HCT116 (cell line): ENCODE results near the gene LHFPL6. TPM values are rescaled to one million over a fixed set of nuclear protein-coding genes. Genes with fewer than 3 reads are reported as not detected.

Experiments used
- ATAC-seq: fragments of 200-7000 bp; cut with Tn5 transposase; 2 replicates; pipeline ENCODE4 v1.9.1; 2020; ENCODE audit warnings: mild to moderate bottlenecking, moderate library complexity
- BruUV-seq: library from RNA; stranded (reverse); fragments of 400-500 nt; replicated peaks from 2 replicates; lab custom pipeline; 2021; lab: Mats Ljungman, UMichigan
- CTCF ChIA-PET: fragments of 300-600 bp; sonication (Branson Sonifier 250); formaldehyde crosslinking; loops from one replicate; lab custom pipeline; 2021; ENCODE audit warnings: antibody characterized with exemption; lab: Charles Lee
- POLR2A ChIA-PET: fragments of 300-600, 350-600 bp; sonication (Branson Sonifier 250); formaldehyde crosslinking; loops from one replicate; lab custom pipeline; 2021; ENCODE audit warnings: antibody characterized with exemption; lab: Charles Lee
- RAD21 ChIA-PET, 2 experiments: fragments of 300-600 bp; sonication (Branson Sonifier 250); formaldehyde crosslinking; loops; one replicate each; lab custom pipeline; 2023; ENCODE audit warnings: low total read pairs in 2 of 2; ENCODE audit not compliant: uncharacterized antibody in 2 of 2, unreplicated experiment in 2 of 2, low non-redundant PET in 1 of 2; lab: Charles Lee
- DNase-seq: peaks from one replicate; pipeline ENCODE4 v3.0.0-alpha.2; 2010; ENCODE audit warnings: low read depth, low spot score
- H2AFZ ChIP-seq: fragments of 200-600 bp; shearing (Covaris generic), sonication (generic); 2 replicates; pipeline ENCODE4 v1.6.1; 2017; ENCODE audit warnings: low read depth, mixed run types, mixed read lengths, antibody characterized with exemption, low read length; ENCODE audit not compliant: poor library complexity, severe bottlenecking
- H3K27ac ChIP-seq: 2 replicates; pipeline ENCODE4 v1.5.1; 2012; ENCODE audit warnings: low read depth, low read length
- H3K27me3 ChIP-seq: fragments of 200-600 bp; sonication (generic); 2 replicates; pipeline ENCODE4 v1.6.1; 2016; ENCODE audit warnings: mixed run types, low read length, mixed read lengths; ENCODE audit not compliant: insufficient read depth
- H3K36me3 ChIP-seq, 2 experiments: fragments of 200-500 bp in 1 of 2; fragments of 200-600 bp in 1 of 2; sonication (Bioruptor generic) in 1 of 2; sonication (generic) in 1 of 2; 2 replicates each; pipeline versions ENCODE4 v1.5.1 to v1.6.1; 2014 to 2016; ENCODE audit warnings: low read length in 2 of 2, inconsistent platforms in 1 of 2, mixed read lengths in 1 of 2, mixed run types in 1 of 2; ENCODE audit not compliant: insufficient read depth in 2 of 2, control insufficient read depth in 1 of 2
- H3K4me1 ChIP-seq, 2 experiments: fragments of 200-600 bp in 1 of 2; sonication (generic) in 1 of 2; 2 replicates each; pipeline versions ENCODE4 v1.5.1 to v1.6.1; 2012 to 2017; ENCODE audit warnings: low read length in 2 of 2, inconsistent platforms in 1 of 2, mild to moderate bottlenecking in 1 of 2, mixed read lengths in 1 of 2, mixed run types in 1 of 2, moderate library complexity in 1 of 2; ENCODE audit not compliant: insufficient read depth in 2 of 2, control insufficient read depth in 1 of 2
- H3K4me2 ChIP-seq: fragments of 200-600 bp; sonication (generic); 2 replicates; pipeline ENCODE4 v1.6.1; 2017; ENCODE audit warnings: mixed run types, low read length, mixed read lengths
- H3K4me3 ChIP-seq, 2 experiments: fragments of 200-600 bp in 1 of 2; sonication (generic) in 1 of 2; replicated peaks in 1 of 2; 2 replicates each; pipeline ENCODE4 v1.5.1; 2011 to 2016; ENCODE audit warnings: low read length in 2 of 2, control low read depth in 1 of 2, low read depth in 1 of 2, mild to moderate bottlenecking in 1 of 2, mixed read lengths in 1 of 2, mixed run types in 1 of 2
- H3K79me2 ChIP-seq: fragments of 200-600 bp; sonication (generic); 2 replicates; pipeline ENCODE4 v1.6.1; 2017; ENCODE audit warnings: mild to moderate bottlenecking, mixed run types, low read length, moderate library complexity, mixed read lengths; ENCODE audit not compliant: insufficient read depth
- H3K9ac ChIP-seq: fragments of 200-600 bp; sonication (generic); 2 replicates; pipeline ENCODE4 v1.6.1; 2016; ENCODE audit warnings: low read length, mixed read lengths
- H3K9me2 ChIP-seq: fragments of 200-600 bp; sonication (generic), shearing (Covaris generic); 2 replicates; pipeline ENCODE4 v1.6.1; 2017; ENCODE audit warnings: mixed run types, mild to moderate bottlenecking, moderate library complexity; ENCODE audit not compliant: insufficient read depth
- H3K9me3 ChIP-seq, 2 experiments: fragments of 200-500 bp in 1 of 2; fragments of 200-600 bp in 1 of 2; sonication (Bioruptor generic) in 1 of 2; sonication (generic) in 1 of 2; 2 replicates each; pipeline ENCODE4 v1.6.1; 2014 to 2017; ENCODE audit warnings: low read length in 2 of 2, mixed read lengths in 2 of 2, inconsistent platforms in 1 of 2, low read depth in 1 of 2, mild to moderate bottlenecking in 1 of 2, mixed run types in 1 of 2, moderate library complexity in 1 of 2; ENCODE audit not compliant: control insufficient read depth in 1 of 2, insufficient read depth in 1 of 2
- H4K20me1 ChIP-seq: fragments of 200-600 bp; sonication (generic), shearing (Covaris generic); 2 replicates; pipeline ENCODE4 v1.6.1; 2017; ENCODE audit warnings: mixed run types, mild to moderate bottlenecking, moderate library complexity; ENCODE audit not compliant: insufficient read depth
- EGR1 ChIP-seq: IDR thresholded peaks from 2 replicates; pipeline ENCODE4 v1.6.1; 2012; ENCODE audit warnings: low read depth
- ELF1 ChIP-seq: IDR thresholded peaks from 2 replicates; pipeline ENCODE4 v1.6.1; 2012; ENCODE audit warnings: low read depth, borderline replicate concordance
- FOSL1 ChIP-seq: IDR thresholded peaks from 2 replicates; pipeline ENCODE4 v1.6.1; 2012; ENCODE audit warnings: low read depth
- JUND ChIP-seq: IDR thresholded peaks from 2 replicates; pipeline ENCODE4 v1.6.1; 2012
- MAX ChIP-seq: IDR thresholded peaks from 2 replicates; pipeline ENCODE4 v1.6.1; 2012
- POLR2A ChIP-seq: IDR thresholded peaks from 2 replicates; pipeline ENCODE4 v1.7.0; 2011; ENCODE audit warnings: borderline replicate concordance; ENCODE audit not compliant: insufficient read depth, insufficient read length; ENCODE audit errors: extremely low read depth
- RAD21 ChIP-seq: IDR thresholded peaks from 2 replicates; pipeline ENCODE4 v1.6.1; 2012; ENCODE audit warnings: low read depth, mild to moderate bottlenecking
- REST ChIP-seq: IDR thresholded peaks from 2 replicates; pipeline ENCODE4 v1.6.1; 2012; ENCODE audit warnings: low read depth
- SP1 ChIP-seq: IDR thresholded peaks from 2 replicates; pipeline ENCODE4 v1.6.1; 2012; ENCODE audit warnings: low read depth
- SRF ChIP-seq: IDR thresholded peaks from 2 replicates; pipeline ENCODE4 v1.6.1; 2012; ENCODE audit warnings: low read depth
- TCF7L2 ChIP-seq: IDR thresholded peaks from 2 replicates; pipeline ENCODE4 v1.7.0; 2011; ENCODE audit warnings: borderline replicate concordance, inconsistent platforms; ENCODE audit not compliant: insufficient read depth, insufficient read length; ENCODE audit errors: extremely low read depth
- YY1 ChIP-seq: IDR thresholded peaks from 2 replicates; pipeline ENCODE4 v1.6.1; 2011; ENCODE audit warnings: low read length, low read depth, moderate library complexity, mild to moderate bottlenecking; ENCODE audit not compliant: insufficient replicate concordance; ENCODE audit errors: extremely low read depth
- ZFX ChIP-seq: fragments of 450-650 bp; IDR thresholded peaks from 2 replicates; pipeline ENCODE4 v1.6.1; 2017
- ZNF274 ChIP-seq: fragments of 200-500 bp; sonication (Bioruptor generic); IDR thresholded peaks from 2 replicates; pipeline ENCODE4 v1.6.1; 2014; ENCODE audit warnings: mild to moderate bottlenecking, low read depth, low read length, inconsistent platforms
- intact Hi-C: fragments of 100-400 bp; cut with micrococcal nuclease; formaldehyde crosslinking; loops from 2 replicates; pipeline ENCODE4 v1.10.0; 2022
- total RNA-seq: library from RNA; stranded (reverse); gene quantifications from one replicate; pipeline ENCODE4 v1.2.1, GENCODE V29; 2021; ENCODE audit not compliant: unreplicated experiment
- TF ChIP-seq, protein P1 (sequence below), 3 experiments: fragments of 200-600 bp in 1 of 3; sonication (generic) in 1 of 3; IDR thresholded peaks in 2 of 3; conservative IDR thresholded peaks in 1 of 3; 2 replicates each; pipeline ENCODE4 v1.5.1; 2012 to 2017; ENCODE audit warnings: low read depth in 2 of 3, low read length in 2 of 3, antibody characterized with exemption in 1 of 3, borderline replicate concordance in 1 of 3, control low read depth in 1 of 3, mild to moderate bottlenecking in 1 of 3, mixed read lengths in 1 of 3, mixed run types in 1 of 3, moderate library complexity in 1 of 3; ENCODE audit not compliant: insufficient read depth in 1 of 3

LHFPL6 gene
- total RNA-seq, 1 experiment from 2014 or later, result 0.22 TPM

- Histone ChIP-seq H4K20me1 (no peaks in the 10 kb centered on the region), H3K9me3 (no peaks in the 10 kb centered on the region), H3K9me2 (no peaks in the 10 kb centered on the region), H3K9ac (no peak overlapping the region), H3K4me1 (no peaks in the 10 kb centered on the region), H2AFZ (no peak overlapping the region), H3K4me3 (no peak overlapping the region), H3K36me3 (no peaks in the 10 kb centered on the region), H3K27ac (no peak overlapping the region), H3K4me2 (no peak overlapping the region), H3K79me2 (no peaks in the 10 kb centered on the region), H3K27me3 (peaks cover 49% of the 10 kb centered on the region)
- RAD21 ChIA-PET, result no interaction called here
- ATAC-seq (no peak), DNase-seq (no peak)
- POLR2A ChIA-PET, result no interaction called here
- intact Hi-C loops, result loop anchor here (5.0 to 10.0 kb wide), 2 partner anchors 192 to 365 kb away; no protein-coding TSS in a partner anchor
- TF ChIP-seq, protein P1, sequence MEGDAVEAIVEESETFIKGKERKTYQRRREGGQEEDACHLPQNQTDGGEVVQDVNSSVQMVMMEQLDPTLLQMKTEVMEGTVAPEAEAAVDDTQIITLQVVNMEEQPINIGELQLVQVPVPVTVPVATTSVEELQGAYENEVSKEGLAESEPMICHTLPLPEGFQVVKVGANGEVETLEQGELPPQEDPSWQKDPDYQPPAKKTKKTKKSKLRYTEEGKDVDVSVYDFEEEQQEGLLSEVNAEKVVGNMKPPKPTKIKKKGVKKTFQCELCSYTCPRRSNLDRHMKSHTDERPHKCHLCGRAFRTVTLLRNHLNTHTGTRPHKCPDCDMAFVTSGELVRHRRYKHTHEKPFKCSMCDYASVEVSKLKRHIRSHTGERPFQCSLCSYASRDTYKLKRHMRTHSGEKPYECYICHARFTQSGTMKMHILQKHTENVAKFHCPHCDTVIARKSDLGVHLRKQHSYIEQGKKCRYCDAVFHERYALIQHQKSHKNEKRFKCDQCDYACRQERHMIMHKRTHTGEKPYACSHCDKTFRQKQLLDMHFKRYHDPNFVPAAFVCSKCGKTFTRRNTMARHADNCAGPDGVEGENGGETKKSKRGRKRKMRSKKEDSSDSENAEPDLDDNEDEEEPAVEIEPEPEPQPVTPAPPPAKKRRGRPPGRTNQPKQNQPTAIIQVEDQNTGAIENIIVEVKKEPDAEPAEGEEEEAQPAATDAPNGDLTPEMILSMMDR (IDR thresholded peaks at IDR 0.05 in 2 of 3, conservative IDR thresholded peaks at IDR 0.05 in 1 of 3; ENCODE audit: borderline replicate concordance in 1 of 3, insufficient read depth in 1 of 3, low read depth in 2 of 3, low read length in 2 of 3), result no peak
- TF ChIP-seq FOSL1, result no peak
- no peak for TF ChIP-seq TCF7L2
- TF ChIP-seq SRF, result no peak
- no peak for TF ChIP-seq ELF1
- TF ChIP-seq SP1, result no peak
- no peak for TF ChIP-seq REST
- no peak for TF ChIP-seq MAX
- TF ChIP-seq RAD21, result no peak
- no peak for TF ChIP-seq ZNF274
- TF ChIP-seq YY1, result no peak
- no peak for TF ChIP-seq ZFX
- TF ChIP-seq POLR2A, result no peak
- no peak for TF ChIP-seq EGR1
- TF ChIP-seq JUND, result no peak
- BruUV-seq, result no TSS peak
- CTCF ChIA-PET, result no interaction called here
Measured at GRCh38 chr13:39419876-39420275, 183.1 kb downstream of the LHFPL6 start.
